Stomach (tissue), 4 donors: ENCODE data around the gene FCHO1.
"Not testable (repeated sequence)": the region's sequence is repeated elsewhere in the genome, so short reads cannot be mapped to it uniquely, and the experiment has no call there.

Source experiments
- CTCF ChIP-seq, 7 experiments: fragments of 450-650 bp in 4 of 7; fragments of 200-600 bp in 3 of 7; sonication (generic) in 3 of 7; IDR thresholded peaks; one replicate each; pipeline ENCODE4 v1.5.1; 2016 to 2019; ENCODE audit warnings: antibody characterized with exemption in 7 of 7, control low read depth in 2 of 7, mild to moderate bottlenecking in 1 of 7
- POLR2A ChIP-seq, 4 donors: fragments of 450-650 bp; IDR thresholded peaks; one replicate each; pipeline ENCODE4 v1.6.1; 2016; ENCODE audit warnings: antibody characterized with exemption in 4 of 4, control low read depth in 2 of 4, mild to moderate bottlenecking in 1 of 4, moderate library complexity in 1 of 4
- POLR2AphosphoS5 ChIP-seq, 3 donors: sonication (generic); formaldehyde crosslinking; IDR thresholded peaks; one replicate each; pipeline ENCODE4 v1.6.1; 2016; ENCODE audit warnings: antibody characterized with exemption in 3 of 3

- not testable (repeated sequence) for TF ChIP-seq CTCF, POLR2A, POLR2AphosphoS5 (IDR thresholded peaks at IDR 0.05)
Observed at GRCh38 chr19:17798599-17798998, 47.3 kb downstream of the FCHO1 start.
